HL-60/S4 treated with phorbol 12-myristate 13-acetate at 8.2 ng/mL for 4 days and 3 days (cell line): ENCODE measurements around the gene LYL1.

Experiments used
- in situ Hi-C: fragments of 300-500 bp; cut with MboI; formaldehyde crosslinking; loops from 2 replicates; pipeline ENCODE4 v1.15.0; 2022; ENCODE audit warnings: low sequenced_read_pairs

LYL1 gene

GRCh38 chr19:13094106-13094504 is 8.6 kb downstream of the LYL1 start:
- in situ Hi-C loops = loop anchor here (5.0 kb wide), 1 partner anchor 122 kb away; no protein-coding TSS in a partner anchor

- in situ Hi-C loops = loop anchor here (5.0 kb wide), 1 partner anchor 121 kb away; no protein-coding TSS in a partner anchor
Measured at GRCh38 chr19:13093407-13094105, 9.1 kb downstream of the LYL1 start.

DNA sequence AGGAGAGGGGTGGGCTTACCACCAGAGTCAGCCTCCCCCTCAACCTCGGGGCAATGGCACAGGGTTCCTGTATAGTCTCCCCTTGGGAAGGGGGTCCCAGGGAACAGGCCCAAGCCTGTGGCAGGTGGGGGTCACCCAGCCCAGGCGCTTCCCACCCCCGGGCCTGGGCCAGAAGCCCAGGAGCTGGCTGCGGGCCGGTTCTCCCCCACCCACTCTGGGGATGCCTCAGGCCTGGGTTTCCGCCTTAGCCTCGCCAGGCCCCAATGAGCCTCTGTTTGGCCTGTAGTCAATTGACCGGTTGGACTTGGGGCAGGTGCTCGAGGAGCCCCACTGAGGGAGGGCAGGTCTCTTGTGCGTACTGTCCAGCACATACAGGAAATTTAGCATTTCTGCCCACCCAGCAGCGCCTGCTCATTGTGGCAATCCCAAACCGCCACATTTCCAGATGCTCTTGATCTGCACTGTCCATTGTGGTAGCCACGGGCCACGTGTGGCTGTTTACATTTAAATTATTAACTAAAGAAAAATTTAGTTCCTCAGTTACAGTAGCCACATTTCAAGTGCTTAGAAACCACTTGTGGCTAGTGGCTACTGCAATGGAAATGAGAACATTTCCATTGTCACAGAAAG is 9.9 kb downstream of the LYL1 start:
- in situ Hi-C loops = loop anchor here (5.0 kb wide), 1 partner anchor 120 kb away; no protein-coding TSS in a partner anchor

GRCh38 chr19:13092158-13092543 is 10.5 kb downstream of the LYL1 start:
- in situ Hi-C loops = loop anchor here (5.0 kb wide), 1 partner anchor 120 kb away; no protein-coding TSS in a partner anchor

DNA sequence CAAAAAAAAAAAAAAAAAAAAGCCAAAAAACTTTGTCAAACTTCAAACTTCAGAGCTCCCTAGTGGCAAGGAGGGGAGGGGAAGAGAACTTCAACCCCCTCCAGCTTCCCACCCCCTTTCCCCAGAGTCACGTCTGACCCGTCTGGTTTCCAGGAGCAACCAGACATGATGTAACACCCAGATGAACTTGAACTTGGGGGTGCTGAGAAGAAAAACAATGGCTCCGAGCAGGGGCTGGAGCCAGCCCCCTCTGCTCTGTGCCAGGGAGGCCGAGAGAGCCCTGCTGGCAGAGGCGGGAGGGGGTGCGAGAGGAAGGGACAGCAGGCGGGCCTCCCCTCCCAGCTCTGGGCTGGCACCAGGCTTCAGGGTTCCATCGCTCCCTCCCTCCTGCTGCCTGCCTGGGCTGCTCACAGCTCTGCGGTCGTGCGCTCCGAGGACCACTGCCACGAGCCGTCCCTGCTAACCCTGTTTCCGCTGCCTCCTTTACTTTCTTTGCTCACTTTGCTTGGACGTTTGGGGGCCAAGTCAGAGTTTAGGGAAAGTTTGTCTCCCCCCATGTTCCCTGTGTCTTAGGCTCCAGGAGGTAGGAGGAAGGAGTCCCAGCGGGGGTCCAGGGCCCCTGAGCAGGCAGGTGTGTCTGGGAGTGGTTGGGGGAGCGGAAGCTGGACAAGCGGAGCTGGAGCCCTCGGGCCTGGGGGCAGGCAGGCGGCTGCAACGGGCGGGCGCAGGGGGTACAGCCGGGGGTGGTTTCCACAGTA is 11.1 kb downstream of the LYL1 start:
- in situ Hi-C loops = loop anchor here (5.0 kb wide), 1 partner anchor 119 kb away; no protein-coding TSS in a partner anchor

DNA sequence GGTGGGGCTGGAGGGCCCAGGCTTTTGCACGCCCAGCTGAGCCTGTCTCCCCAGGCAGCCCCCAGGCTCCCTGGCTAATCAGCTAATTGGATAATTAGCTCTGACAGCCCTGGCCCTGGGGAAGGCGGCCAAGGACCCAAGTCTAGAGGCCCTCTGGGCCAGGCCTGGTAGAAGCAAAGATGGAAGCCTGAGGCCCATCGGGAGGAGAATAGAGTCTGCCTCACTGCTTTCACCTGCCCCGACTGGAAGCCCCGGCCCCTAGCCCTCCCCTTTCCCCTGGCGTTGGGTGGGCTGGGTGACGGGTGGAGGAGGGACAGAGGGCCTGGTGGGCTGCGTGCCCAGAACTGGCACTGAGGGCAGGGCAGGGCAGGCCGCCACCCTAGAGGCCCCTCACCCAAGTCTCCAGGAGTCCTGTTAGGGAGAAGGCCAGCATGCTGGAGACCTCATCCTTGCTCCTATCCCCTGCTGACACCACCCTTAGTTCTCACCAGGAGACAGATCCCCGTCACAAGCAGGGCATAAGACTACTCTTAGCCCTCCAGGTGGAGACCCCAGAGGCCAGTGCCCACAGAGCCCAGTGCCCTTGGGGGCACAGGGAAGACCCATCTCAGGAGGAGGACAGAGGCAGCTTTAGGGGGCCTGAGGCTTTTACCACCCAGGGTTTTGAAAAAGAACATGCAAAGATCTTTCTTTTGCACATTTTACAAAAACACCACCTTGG is 12.0 kb downstream of the LYL1 start:
- in situ Hi-C loops = loop anchor here (5.0 kb wide), 1 partner anchor 118 kb away; no protein-coding TSS in a partner anchor

DNA sequence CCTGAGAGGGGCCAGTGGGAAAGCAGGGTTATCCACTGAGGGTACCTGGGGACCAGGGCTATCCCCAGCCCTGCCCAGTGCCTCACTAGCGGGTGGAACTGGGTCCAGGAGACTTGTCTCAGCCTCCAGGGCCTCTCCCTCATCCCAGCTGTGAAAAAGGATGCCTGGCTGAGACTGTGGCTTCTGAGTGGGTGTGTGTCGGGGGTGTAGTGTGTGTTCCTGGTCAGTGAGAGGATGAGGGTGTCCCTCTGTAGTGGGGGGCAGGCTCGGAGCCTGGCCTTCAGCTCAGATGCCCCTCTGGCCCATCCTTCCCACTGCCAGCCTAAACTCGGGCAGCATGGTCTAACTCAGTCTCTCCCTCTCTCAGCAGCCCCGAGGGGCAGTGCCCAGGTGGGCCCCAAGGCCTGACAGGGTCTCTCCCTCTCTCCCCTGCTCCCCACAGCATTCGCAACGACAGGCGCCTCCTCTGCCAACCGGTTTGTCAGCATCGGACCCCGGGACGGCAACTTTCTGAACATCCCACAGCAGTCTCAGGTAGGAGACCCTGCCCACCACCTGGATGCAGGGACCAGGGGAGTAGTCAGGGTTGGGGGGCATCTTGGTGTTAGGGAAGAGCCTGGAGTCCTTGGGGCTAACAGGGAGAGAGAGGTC is 12.7 kb downstream of the LYL1 start:
- in situ Hi-C loops = loop anchor here (5.0 kb wide), 1 partner anchor 118 kb away; no protein-coding TSS in a partner anchor

DNA sequence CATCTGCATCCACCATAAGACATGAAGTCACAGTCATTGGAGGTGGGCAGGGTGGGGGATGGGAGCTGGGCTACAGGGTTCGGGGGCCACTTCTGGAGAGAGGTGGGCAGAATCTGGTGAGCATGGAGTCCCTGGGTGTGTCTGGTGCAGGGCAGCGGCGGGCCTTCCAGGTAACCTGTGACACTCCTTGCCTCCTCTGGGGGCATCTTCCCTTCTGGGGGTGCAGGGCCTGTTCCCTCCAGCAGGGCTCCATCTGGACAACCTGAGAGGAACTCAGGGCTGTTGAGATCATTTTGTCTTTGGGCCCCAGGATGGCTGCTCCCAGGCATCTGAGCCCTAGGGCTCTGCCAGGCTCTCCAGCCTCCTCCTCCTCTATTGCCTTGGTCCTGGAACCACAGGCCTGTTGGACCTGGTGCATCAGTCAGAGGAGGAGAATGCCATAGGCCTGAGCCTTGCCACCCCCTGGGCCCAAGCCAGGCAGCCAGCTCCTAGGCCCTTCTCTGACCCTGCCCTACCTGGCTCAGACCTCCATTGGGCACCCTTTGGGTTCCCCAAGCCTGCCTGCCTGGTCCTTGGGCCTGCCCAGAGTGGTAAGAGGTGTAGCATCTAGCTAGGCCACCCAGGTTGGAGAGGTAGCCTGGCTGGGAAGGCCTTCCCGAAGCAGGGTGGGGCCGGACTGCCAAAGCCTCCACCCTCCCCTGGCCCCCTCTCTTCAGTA is 13.4 kb downstream of the LYL1 start:
- in situ Hi-C loops = no loop called here

GRCh38 chr19:13087795-13088537 is 14.7 kb downstream of the LYL1 start:
- in situ Hi-C loops = no loop called here

DNA sequence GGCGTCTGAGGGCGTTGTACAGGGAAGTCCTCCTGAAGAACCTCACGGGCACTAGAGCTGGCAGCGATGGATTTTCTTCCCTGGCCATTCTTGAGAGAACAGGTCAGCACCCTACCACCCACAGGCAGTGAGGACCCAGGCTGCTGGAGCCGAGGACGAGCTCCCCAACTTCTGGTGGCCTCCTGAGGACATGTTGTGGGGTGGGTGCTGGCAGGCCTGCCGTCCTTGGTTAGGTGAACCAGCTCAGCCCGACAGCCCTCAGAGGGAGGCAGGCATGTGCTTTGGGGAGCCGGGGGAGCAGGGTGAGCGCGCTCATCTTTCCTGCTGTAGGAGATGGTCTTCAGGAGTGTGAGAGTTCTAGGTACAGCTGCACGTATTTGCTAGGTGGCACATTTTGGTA is 15.4 kb downstream of the LYL1 start:
- in situ Hi-C loops = no loop called here

- in situ Hi-C loops = no loop called here
Measured at GRCh38 chr19:13086341-13086740, 16.3 kb downstream of the LYL1 start.

- in situ Hi-C loops = no loop called here
Measured at GRCh38 chr19:13085666-13086065, 17.0 kb downstream of the LYL1 start.

- in situ Hi-C loops = no loop called here
Measured at GRCh38 chr19:13083627-13084026, 19.0 kb downstream of the LYL1 start.

- in situ Hi-C loops = no loop called here
Measured at GRCh38 chr19:13083008-13083404, 19.7 kb downstream of the LYL1 start.

DNA sequence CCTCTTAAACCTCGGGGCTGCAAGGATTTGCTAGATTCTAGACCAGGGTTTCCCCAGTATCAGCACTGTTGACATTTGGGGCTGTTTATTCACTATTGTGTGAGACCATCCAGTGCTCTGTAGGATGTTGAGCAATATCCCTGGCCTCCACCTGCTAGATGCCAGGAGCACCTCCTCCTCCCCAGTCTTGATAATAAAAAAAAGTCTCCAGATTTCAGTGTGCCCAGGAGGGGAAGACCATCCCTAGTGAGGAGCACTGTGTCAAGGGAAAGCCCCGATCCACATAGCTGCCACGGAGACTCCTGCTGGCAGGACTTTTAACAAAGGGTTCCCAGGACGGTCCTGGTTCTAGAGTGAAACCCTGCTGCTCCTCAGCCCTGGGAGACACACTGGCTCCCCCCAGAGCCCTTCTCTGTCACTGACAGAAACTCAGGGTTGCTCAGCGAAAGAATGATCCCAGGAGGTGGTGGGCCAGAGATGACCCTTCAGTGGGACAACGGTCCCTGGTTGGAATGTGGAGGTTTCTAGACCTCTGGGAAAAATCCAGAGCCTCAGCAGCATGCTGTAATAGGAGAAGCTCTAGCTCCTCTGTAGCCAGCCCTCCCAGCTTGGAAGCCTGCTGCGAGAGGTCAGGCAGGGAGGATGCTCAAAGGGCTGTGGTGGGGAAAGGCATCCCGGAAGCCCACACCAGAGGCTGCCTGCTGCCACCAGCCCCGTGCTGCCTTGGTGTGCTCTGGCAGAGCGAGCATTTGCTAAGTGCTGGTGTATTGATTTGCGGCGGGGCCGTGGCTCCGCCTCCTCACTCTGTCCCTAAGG is 20.3 kb downstream of the LYL1 start:
- in situ Hi-C loops = no loop called here

GRCh38 chr19:13079542-13079986 is 23.1 kb downstream of the LYL1 start:
- in situ Hi-C loops = no loop called here

- in situ Hi-C loops = no loop called here
Measured at GRCh38 chr19:13078897-13079541, 23.6 kb downstream of the LYL1 start.

- in situ Hi-C loops = no loop called here
Measured at GRCh38 chr19:13078381-13078780, 24.3 kb downstream of the LYL1 start.
